K562 (cell line): ENCODE measurements around the gene SHB. TPM values are rescaled to one million over a fixed set of nuclear protein-coding genes. Genes with fewer than 3 reads are reported as not detected.

Experiments
- ARID1B ChIP-seq: fragments of 450-650 bp; IDR thresholded peaks from 2 replicates; pipeline ENCODE4 v1.6.1; 2016; ENCODE audit warnings: antibody characterized with exemption, mild to moderate bottlenecking, inconsistent platforms
- CEBPB ChIP-seq: fragments of 450-650 bp; IDR thresholded peaks from 2 replicates; pipeline ENCODE4 v1.6.1; 2016; ENCODE audit warnings: missing genetic modification characterization, missing compliant biosample characterization
- HDAC6 ChIP-seq: IDR thresholded peaks from 2 replicates; pipeline ENCODE4 v1.6.1; 2012; ENCODE audit warnings: low read depth, mild to moderate bottlenecking, control low read depth, inconsistent platforms, low read length, moderate library complexity
- HNRNPLL ChIP-seq: fragments of 200-400 bp; formaldehyde crosslinking; IDR thresholded peaks from 2 replicates; pipeline ENCODE4 v1.6.1; 2017; ENCODE audit warnings: low read length, low read depth, mild to moderate bottlenecking; ENCODE audit not compliant: poor library complexity, severe bottlenecking
- MBD2 ChIP-seq: sonication (generic); IDR thresholded peaks from 2 replicates; pipeline ENCODE4 v1.6.1; 2016; ENCODE audit warnings: low read depth, borderline replicate concordance
- MNT ChIP-seq, 2 experiments: fragments of 450-650 bp; conservative IDR thresholded peaks; 2 replicates each; pipeline ENCODE4 v1.6.1; 2017; ENCODE audit warnings: mild to moderate bottlenecking in 2 of 2, moderate library complexity in 2 of 2
- POLR3G ChIP-seq: IDR thresholded peaks from 2 replicates; pipeline ENCODE4 v1.6.1; 2011; ENCODE audit not compliant: insufficient read length, insufficient replicate concordance; ENCODE audit errors: extremely low read depth
- RBFOX2 ChIP-seq: fragments of 200-400 bp; formaldehyde crosslinking; IDR thresholded peaks from 2 replicates; pipeline ENCODE4 v1.6.1; 2017; ENCODE audit warnings: low read depth, mild to moderate bottlenecking, low read length, moderate library complexity
- TARDBP ChIP-seq: fragments of 450-650 bp; IDR thresholded peaks from 2 replicates; pipeline ENCODE4 v1.6.1; 2016
- polyA plus RNA-seq, 8 experiments: library from polyadenylated mRNA; depleted of rRNA in 4 of 8; stranded (reverse) in 5 of 8; unstranded in 3 of 8; fragments of >200 nt; fragmentation: Nextera tagmentation in 2 of 8; fragmentation: Illumina TruSeq in 1 of 8; extraction: Ambion mirVana in 2 of 8; extraction: Trizol in 1 of 8; gene quantifications; 2 replicates each; pipeline versions ENCODE4 v1.2.1 to v1.2.3, GENCODE V29; 2011 to 2014; ENCODE audit warnings: inconsistent platforms in 1 of 8, missing spikeins in 1 of 8
- total RNA-seq, 7 experiments: library from RNA; depleted of rRNA in 6 of 7; stranded (reverse); fragments of >200 nt in 6 of 7; fragmentation: Illumina TruSeq in 2 of 7; extraction: Trizol in 2 of 7; gene quantifications; 2 replicates each; pipeline versions ENCODE4 v1.2.1 to v1.2.3, GENCODE V29; 2011 to 2021; ENCODE audit warnings: low replicate concordance in 1 of 7
- TF ChIP-seq, protein P1 (sequence below), 2 experiments: fragments of 450-650 bp; formaldehyde crosslinking in 1 of 2; IDR thresholded peaks; 2 replicates each; pipeline versions ENCODE4 v1.4.0 to v1.6.1; 2014 to 2020; ENCODE audit warnings: mild to moderate bottlenecking in 2 of 2, borderline replicate concordance in 1 of 2, low read depth in 1 of 2

The SHB gene
- total and polyA plus RNA-seq, 9 of the 15 experiments (the other 6 are each of a cell fraction or from before 2014, with no cell fraction given), result 0.78 to 16.0 (median 5.3) TPM

DNA sequence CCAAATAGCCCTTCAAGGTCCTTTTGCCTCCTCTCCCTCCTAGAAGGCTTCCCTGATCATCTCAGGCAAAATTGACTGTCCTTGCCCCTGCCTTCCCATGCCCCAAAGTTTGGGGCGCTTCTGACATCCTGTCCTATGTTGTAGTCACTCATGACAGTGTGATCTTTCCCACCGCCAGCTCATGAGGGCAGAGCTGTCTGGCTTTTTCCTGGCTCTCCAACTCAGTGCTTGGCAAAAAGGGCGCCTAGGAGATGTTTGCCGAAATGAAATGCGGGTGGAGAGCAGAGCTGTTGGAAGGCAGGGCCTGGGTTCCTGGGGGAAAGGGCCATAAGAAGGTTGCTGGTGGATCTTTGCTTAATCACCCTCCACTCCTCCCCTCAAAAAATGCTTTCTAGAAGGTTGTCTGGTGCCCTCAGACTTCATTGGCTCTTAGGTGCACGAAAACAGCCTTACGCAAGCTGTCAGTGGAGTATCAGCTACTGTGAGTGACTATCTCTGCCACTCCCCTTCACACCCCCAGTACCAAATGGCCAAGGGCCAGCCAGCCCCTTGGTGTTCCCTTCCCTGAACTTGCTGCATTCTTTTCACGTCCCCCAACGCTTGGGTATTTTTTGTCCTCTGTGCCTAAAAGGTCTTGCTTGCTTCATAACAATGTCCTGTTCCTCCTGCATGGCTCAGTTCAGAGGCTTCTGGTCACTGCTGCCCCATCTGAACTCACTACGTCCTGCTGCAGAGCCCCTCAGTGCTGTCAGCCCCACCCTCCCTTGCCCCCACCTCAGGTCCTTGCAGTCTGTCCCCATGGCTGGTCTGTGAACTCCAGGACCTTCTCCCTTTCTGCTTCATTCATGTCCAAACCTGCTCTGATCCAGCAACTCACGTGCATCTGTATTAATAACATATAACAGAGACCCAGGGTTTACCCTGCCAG is 162.5 kb downstream of the SHB start (continued):
- TF ChIP-seq, protein P1, sequence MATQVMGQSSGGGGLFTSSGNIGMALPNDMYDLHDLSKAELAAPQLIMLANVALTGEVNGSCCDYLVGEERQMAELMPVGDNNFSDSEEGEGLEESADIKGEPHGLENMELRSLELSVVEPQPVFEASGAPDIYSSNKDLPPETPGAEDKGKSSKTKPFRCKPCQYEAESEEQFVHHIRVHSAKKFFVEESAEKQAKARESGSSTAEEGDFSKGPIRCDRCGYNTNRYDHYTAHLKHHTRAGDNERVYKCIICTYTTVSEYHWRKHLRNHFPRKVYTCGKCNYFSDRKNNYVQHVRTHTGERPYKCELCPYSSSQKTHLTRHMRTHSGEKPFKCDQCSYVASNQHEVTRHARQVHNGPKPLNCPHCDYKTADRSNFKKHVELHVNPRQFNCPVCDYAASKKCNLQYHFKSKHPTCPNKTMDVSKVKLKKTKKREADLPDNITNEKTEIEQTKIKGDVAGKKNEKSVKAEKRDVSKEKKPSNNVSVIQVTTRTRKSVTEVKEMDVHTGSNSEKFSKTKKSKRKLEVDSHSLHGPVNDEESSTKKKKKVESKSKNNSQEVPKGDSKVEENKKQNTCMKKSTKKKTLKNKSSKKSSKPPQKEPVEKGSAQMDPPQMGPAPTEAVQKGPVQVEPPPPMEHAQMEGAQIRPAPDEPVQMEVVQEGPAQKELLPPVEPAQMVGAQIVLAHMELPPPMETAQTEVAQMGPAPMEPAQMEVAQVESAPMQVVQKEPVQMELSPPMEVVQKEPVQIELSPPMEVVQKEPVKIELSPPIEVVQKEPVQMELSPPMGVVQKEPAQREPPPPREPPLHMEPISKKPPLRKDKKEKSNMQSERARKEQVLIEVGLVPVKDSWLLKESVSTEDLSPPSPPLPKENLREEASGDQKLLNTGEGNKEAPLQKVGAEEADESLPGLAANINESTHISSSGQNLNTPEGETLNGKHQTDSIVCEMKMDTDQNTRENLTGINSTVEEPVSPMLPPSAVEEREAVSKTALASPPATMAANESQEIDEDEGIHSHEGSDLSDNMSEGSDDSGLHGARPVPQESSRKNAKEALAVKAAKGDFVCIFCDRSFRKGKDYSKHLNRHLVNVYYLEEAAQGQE (IDR thresholded peaks at IDR 0.05; ENCODE audit: borderline replicate concordance), result no peak
- TF ChIP-seq, protein P1 (CRISPR knock-in tag; IDR thresholded peaks at IDR 0.05; ENCODE audit: low read depth), result no peak
- TF ChIP-seq MBD2 (no peak), ARID1B (no peak), HNRNPLL (no peak), RBFOX2 (no peak), MNT (conservative IDR thresholded peaks at IDR 0.05) (no peak), HDAC6 (no peak), POLR3G (no peak), CEBPB (tag) (peak; percentile 59), TARDBP (no peak)
